ENCODE results near the gene PGC. TPM values are rescaled to one million over a fixed set of nuclear protein-coding genes. Genes with fewer than 3 reads are reported as not detected.
A peak's percentile ranks its signal among the peaks of the same experiment; 100 is the strongest.

PGC gene
- total and polyA plus RNA-seq, 9 of the 15 experiments (the other 6 are each of a cell fraction or from before 2014, with no cell fraction given) = 0.17 to 0.40 TPM; not detected in 7

GRCh38 chr6:41747256-41748101 is at the start of gene PGC (continued):
- TF ChIP-seq ZBTB40 (IDR thresholded peaks at IDR 0.05) (no peak), ZBTB40 (CRISPR knock-in tag; IDR thresholded peaks at IDR 0.05) (no peak), ZHX1 (conservative IDR thresholded peaks at IDR 0.05; ENCODE audit: low read length) (no peak), NEUROD1 (IDR thresholded peaks at IDR 0.05; ENCODE audit: borderline replicate concordance, low read depth, low read length, partially characterized antibody) (no peak), RCOR1 (IDR thresholded peaks at IDR 0.05; ENCODE audit: borderline replicate concordance in 1 of 2, low read depth in 2 of 2, low read length in 2 of 2) (peak in 1 of 2 experiments; percentile 78; a peak in 2 of 4 replicates), E2F5 (CRISPR knock-in tag; IDR thresholded peaks at IDR 0.05) (no peak), ARID3A (IDR thresholded peaks at IDR 0.05; ENCODE audit: borderline replicate concordance, low read depth, low read length) (no peak), ZNF57 (CRISPR knock-in tag; IDR thresholded peaks at IDR 0.05) (no peak), ZNF347 (CRISPR knock-in tag; IDR thresholded peaks at IDR 0.05; ENCODE audit: low read depth) (no peak), BRD4 (IDR thresholded peaks at IDR 0.05) (no peak), JUND (IDR thresholded peaks at IDR 0.05; ENCODE audit: borderline replicate concordance, low read depth, low read length) (peak; percentile 47; the same call in 1 of the 2 replicates), JUND (tag; IDR thresholded peaks at IDR 0.05; ENCODE audit: borderline replicate concordance, low read depth, low read length) (no peak)
